Prostate gland (tissue), 2 donors: ENCODE measurements around the gene ZSWIM5.
"Not testable (repeated sequence)": the region's sequence is repeated elsewhere in the genome, so short reads cannot be mapped to it uniquely, and the experiment has no call there.

ENCODE experiments used
- POLR2A ChIP-seq: fragments of 450-650 bp; IDR thresholded peaks from one replicate; pipeline ENCODE4 v1.6.1; 2016; ENCODE audit warnings: antibody characterized with exemption, mild to moderate bottlenecking
- POLR2AphosphoS5 ChIP-seq: sonication (generic); formaldehyde crosslinking; IDR thresholded peaks from one replicate; pipeline ENCODE4 v1.6.1; 2017; ENCODE audit warnings: antibody characterized with exemption
- TF ChIP-seq, protein P1 (sequence below), 4 experiments: fragments of 200-600 bp in 2 of 4; fragments of 450-650 bp in 2 of 4; sonication (generic) in 2 of 4; IDR thresholded peaks; 1 replicate in 3 of 4; 2 replicates in 1 of 4; pipeline ENCODE4 v1.5.1; 2016 to 2019; ENCODE audit warnings: antibody characterized with exemption in 4 of 4, mild to moderate bottlenecking in 2 of 4, moderate library complexity in 2 of 4

- not testable (repeated sequence) for TF ChIP-seq POLR2A, POLR2AphosphoS5
- TF ChIP-seq, protein P1, sequence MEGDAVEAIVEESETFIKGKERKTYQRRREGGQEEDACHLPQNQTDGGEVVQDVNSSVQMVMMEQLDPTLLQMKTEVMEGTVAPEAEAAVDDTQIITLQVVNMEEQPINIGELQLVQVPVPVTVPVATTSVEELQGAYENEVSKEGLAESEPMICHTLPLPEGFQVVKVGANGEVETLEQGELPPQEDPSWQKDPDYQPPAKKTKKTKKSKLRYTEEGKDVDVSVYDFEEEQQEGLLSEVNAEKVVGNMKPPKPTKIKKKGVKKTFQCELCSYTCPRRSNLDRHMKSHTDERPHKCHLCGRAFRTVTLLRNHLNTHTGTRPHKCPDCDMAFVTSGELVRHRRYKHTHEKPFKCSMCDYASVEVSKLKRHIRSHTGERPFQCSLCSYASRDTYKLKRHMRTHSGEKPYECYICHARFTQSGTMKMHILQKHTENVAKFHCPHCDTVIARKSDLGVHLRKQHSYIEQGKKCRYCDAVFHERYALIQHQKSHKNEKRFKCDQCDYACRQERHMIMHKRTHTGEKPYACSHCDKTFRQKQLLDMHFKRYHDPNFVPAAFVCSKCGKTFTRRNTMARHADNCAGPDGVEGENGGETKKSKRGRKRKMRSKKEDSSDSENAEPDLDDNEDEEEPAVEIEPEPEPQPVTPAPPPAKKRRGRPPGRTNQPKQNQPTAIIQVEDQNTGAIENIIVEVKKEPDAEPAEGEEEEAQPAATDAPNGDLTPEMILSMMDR (IDR thresholded peaks at IDR 0.05) = not testable (repeated sequence)
Measured at GRCh38 chr1:45223710-45224109, 17.3 kb upstream of the ZSWIM5 start.
